ENCODE data around the gene GLIS1.

GRCh38 chr1:53539711-53540603 is 199.0 kb downstream of the GLIS1 start:
- no peak for TF ChIP-seq EZH2phosphoT487 (IDR thresholded peaks at IDR 0.05; ENCODE audit: borderline replicate concordance, low read length)
- no peak for TF ChIP-seq CTCF (conservative IDR thresholded peaks at IDR 0.05; ENCODE audit: low read depth, low read length)
- TF ChIP-seq EZH2 (IDR thresholded peaks at IDR 0.05; ENCODE audit: low read length, unreplicated experiment) = no peak
